ENCODE measurements around the gene TPSD1.

TPSD1 gene

GRCh38 chr16:1220841-1221627, 34.8 kb upstream of the TPSD1 start:
- in situ Hi-C loops (cut with MboI; ENCODE audit: low pct_unique_long_range_greater_than_20kb, low sequenced_read_pairs, unreplicated experiment), result no loop called here
- no peak for DNase-seq (ENCODE audit: low spot score)
- no peak for TF ChIP-seq CTCF (IDR thresholded peaks at IDR 0.05; ENCODE audit: extremely low read depth, insufficient read depth, missing control alignments)

- TF ChIP-seq CTCF (IDR thresholded peaks at IDR 0.05; ENCODE audit: extremely low read depth, insufficient read depth, missing control alignments), result no peak
- no peak for DNase-seq (ENCODE audit: low spot score)
- in situ Hi-C loops (cut with MboI; ENCODE audit: low pct_unique_long_range_greater_than_20kb, low sequenced_read_pairs, unreplicated experiment), result no loop called here
Observed at GRCh38 chr16:1221628-1222552, 34.0 kb upstream of the TPSD1 start.

GRCh38 chr16:1222553-1223354, 33.1 kb upstream of the TPSD1 start:
- in situ Hi-C loops (cut with MboI; ENCODE audit: low pct_unique_long_range_greater_than_20kb, low sequenced_read_pairs, unreplicated experiment), result no loop called here
- TF ChIP-seq CTCF (IDR thresholded peaks at IDR 0.05; ENCODE audit: extremely low read depth, insufficient read depth, missing control alignments), result no peak
- DNase-seq (ENCODE audit: low spot score), result no peak

- no peak for DNase-seq (ENCODE audit: low spot score)
- in situ Hi-C loops (cut with MboI; ENCODE audit: low pct_unique_long_range_greater_than_20kb, low sequenced_read_pairs, unreplicated experiment), result no loop called here
Observed at GRCh38 chr16:1223355-1224214, 32.3 kb upstream of the TPSD1 start.

GRCh38 chr16:1224558-1224957, 31.3 kb upstream of the TPSD1 start:
- TF ChIP-seq CTCF (IDR thresholded peaks at IDR 0.05; ENCODE audit: extremely low read depth, insufficient read depth, missing control alignments), result no peak
- DNase-seq (ENCODE audit: low spot score), result no peak

More at GRCh38 chr16:1223355-1224214, 32.3 kb upstream of the TPSD1 start:
- TF ChIP-seq CTCF (IDR thresholded peaks at IDR 0.05; ENCODE audit: extremely low read depth, insufficient read depth, missing control alignments), result no peak

More at GRCh38 chr16:1224558-1224957, 31.3 kb upstream of the TPSD1 start:
- in situ Hi-C loops (cut with MboI; ENCODE audit: low pct_unique_long_range_greater_than_20kb, low sequenced_read_pairs, unreplicated experiment), result no loop called here
